DND-41 (cell line): ENCODE measurements around the gene ATP6V1G3.
A peak's percentile ranks its signal among the peaks of the same experiment; 100 is the strongest.

Experiments
- ATAC-seq: fragments of 200-7000 bp; cut with Tn5 transposase; 3 replicates; pipeline ENCODE4 v1.9.1; 2021; ENCODE audit warnings: low read depth; ENCODE audit not compliant: insufficient read depth
- DNase-seq: peaks from one replicate; pipeline ENCODE4 v3.0.0-alpha.2; 2020
- H2AFZ ChIP-seq: 2 replicates; pipeline ENCODE4 v1.6.0; 2012; ENCODE audit warnings: low read depth, low read length
- H3K27ac ChIP-seq: 2 replicates; pipeline ENCODE4 v1.5.1; 2012; ENCODE audit warnings: low read length, inconsistent platforms
- H3K27me3 ChIP-seq: fragments of 200-600 bp; sonication (generic); 2 replicates; pipeline ENCODE4 v1.6.0; 2012; ENCODE audit warnings: low read length, mild to moderate bottlenecking, inconsistent platforms; ENCODE audit not compliant: insufficient read depth, poor library complexity
- H3K36me3 ChIP-seq: 2 replicates; pipeline ENCODE4 v1.5.1; 2012; ENCODE audit warnings: low read length, inconsistent platforms; ENCODE audit not compliant: insufficient read depth
- H3K4me1 ChIP-seq: 2 replicates; pipeline ENCODE4 v1.5.1; 2012; ENCODE audit warnings: mild to moderate bottlenecking, low read length; ENCODE audit not compliant: insufficient read depth
- H3K4me2 ChIP-seq: 2 replicates; pipeline ENCODE4 v1.6.0; 2012; ENCODE audit warnings: mild to moderate bottlenecking, moderate library complexity, low read length, inconsistent platforms; ENCODE audit not compliant: insufficient read depth
- H3K4me3 ChIP-seq, 2 experiments: fragments of 200-600 bp in 1 of 2; shearing (Covaris generic) in 1 of 2; 2 replicates each; pipeline ENCODE4 v1.5.1; 2012 to 2016; ENCODE audit warnings: inconsistent platforms in 2 of 2, low read length in 2 of 2, mild to moderate bottlenecking in 2 of 2, low read depth in 1 of 2, moderate library complexity in 1 of 2
- H3K79me2 ChIP-seq: 2 replicates; pipeline ENCODE4 v1.6.0; 2012; ENCODE audit warnings: low read length, inconsistent platforms; ENCODE audit not compliant: insufficient read depth
- H3K9ac ChIP-seq: 2 replicates; pipeline ENCODE4 v1.6.0; 2012; ENCODE audit warnings: low read depth, mild to moderate bottlenecking, inconsistent platforms, low read length, moderate library complexity
- H3K9me3 ChIP-seq: 2 replicates; pipeline ENCODE4 v1.5.1; 2012; ENCODE audit warnings: low read length, moderate library complexity, mild to moderate bottlenecking, inconsistent platforms; ENCODE audit not compliant: insufficient read depth, severe bottlenecking
- H4K20me1 ChIP-seq: 2 replicates; pipeline ENCODE4 v1.6.0; 2012; ENCODE audit warnings: low read length; ENCODE audit not compliant: insufficient read depth
- CTCF ChIP-seq: IDR thresholded peaks from 2 replicates; pipeline ENCODE4 v1.5.1; 2012; ENCODE audit warnings: borderline replicate concordance, low read length, moderate library complexity, mild to moderate bottlenecking; ENCODE audit not compliant: poor library complexity, severe bottlenecking; ENCODE audit errors: extremely low read depth
- EZH2 ChIP-seq: IDR thresholded peaks from 3 replicates; pipeline ENCODE4 v1.6.1; 2012; ENCODE audit warnings: borderline replicate concordance, low read depth, mild to moderate bottlenecking, moderate library complexity, low read length, inconsistent platforms; ENCODE audit not compliant: severe bottlenecking

Gene ATP6V1G3

GRCh38 chr1:198560161-198560560 lies 19.7 kb upstream of the ATP6V1G3 start:
- H2AFZ ChIP-seq = no peak overlapping the region
- no peak for DNase-seq
- TF ChIP-seq CTCF = no peak

DNA sequence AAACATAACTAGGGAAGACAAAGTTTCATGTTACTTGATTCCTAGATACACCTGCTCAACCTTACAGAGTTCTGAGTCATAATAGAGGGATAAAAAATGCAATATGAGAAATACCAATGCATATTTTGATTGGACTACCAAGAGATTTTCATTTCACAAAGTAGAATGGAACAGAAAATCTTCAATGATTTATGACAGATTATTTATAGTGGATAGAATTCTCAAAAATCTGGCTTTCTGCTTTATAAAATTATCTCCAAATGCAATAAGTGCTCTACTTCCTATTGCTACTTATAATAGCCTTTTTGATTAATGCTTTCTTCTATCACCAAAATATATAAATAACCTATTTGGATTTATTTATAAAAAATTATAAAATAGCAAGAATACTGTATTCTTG lies 18.9 kb upstream of the ATP6V1G3 start:
- Histone ChIP-seq H2AFZ (no peak overlapping the region), H3K9me3 (no peaks in the 10 kb centered on the region), H3K4me2 (no peak overlapping the region), H3K4me3 (no peak overlapping the region), H3K27ac (no peak overlapping the region), H3K27me3 (no peaks in the 10 kb centered on the region), H4K20me1 (no peaks in the 10 kb centered on the region), H3K9ac (no peak overlapping the region), H3K4me1 (peaks cover 42% of the 10 kb centered on the region), H3K79me2 (no peaks in the 10 kb centered on the region), H3K36me3 (no peaks in the 10 kb centered on the region)
- DNase-seq (no peak), ATAC-seq (no peak)
- TF ChIP-seq EZH2 (no peak), CTCF (no peak)

More at GRCh38 chr1:198560161-198560560, 19.7 kb upstream of the ATP6V1G3 start:
- Histone ChIP-seq H3K79me2 (no peaks in the 10 kb centered on the region), H3K4me2 (no peak overlapping the region), H3K4me3 (no peak overlapping the region), H3K27me3 (no peaks in the 10 kb centered on the region), H3K9ac (no peak overlapping the region), H3K27ac (no peak overlapping the region), H3K36me3 (no peaks in the 10 kb centered on the region), H3K9me3 (no peaks in the 10 kb centered on the region), H4K20me1 (no peaks in the 10 kb centered on the region), H3K4me1 (peaks cover 42% of the 10 kb centered on the region)
- no peak for ATAC-seq

DNA sequence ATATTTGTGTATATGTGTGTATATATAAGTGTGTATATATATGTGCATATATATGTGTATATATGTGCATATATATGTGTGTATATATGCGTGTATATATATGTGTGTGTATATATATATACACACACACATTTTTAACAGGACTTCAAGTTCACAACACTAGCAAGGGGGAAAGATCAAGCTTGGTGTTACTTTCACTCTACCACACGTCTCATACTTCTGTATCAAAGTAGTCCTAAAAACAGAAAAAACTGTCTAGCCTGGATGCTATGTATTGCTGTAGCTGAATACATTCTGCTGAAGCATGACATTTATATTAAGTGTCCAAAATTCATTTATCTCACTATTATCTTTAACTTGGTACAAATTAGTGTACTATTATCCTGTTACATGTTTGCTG lies 17.9 kb upstream of the ATP6V1G3 start:
- Histone ChIP-seq H2AFZ (no peak overlapping the region), H4K20me1 (no peaks in the 10 kb centered on the region), H3K36me3 (no peaks in the 10 kb centered on the region), H3K9me3 (no peaks in the 10 kb centered on the region), H3K4me1 (peaks cover 42% of the 10 kb centered on the region), H3K79me2 (no peaks in the 10 kb centered on the region), H3K27ac (no peak overlapping the region), H3K4me2 (no peak overlapping the region), H3K9ac (no peak overlapping the region), H3K4me3 (no peak overlapping the region), H3K27me3 (no peaks in the 10 kb centered on the region)
- TF ChIP-seq EZH2 (no peak), CTCF (no peak)
- DNase-seq (no peak), ATAC-seq (no peak)

DNA sequence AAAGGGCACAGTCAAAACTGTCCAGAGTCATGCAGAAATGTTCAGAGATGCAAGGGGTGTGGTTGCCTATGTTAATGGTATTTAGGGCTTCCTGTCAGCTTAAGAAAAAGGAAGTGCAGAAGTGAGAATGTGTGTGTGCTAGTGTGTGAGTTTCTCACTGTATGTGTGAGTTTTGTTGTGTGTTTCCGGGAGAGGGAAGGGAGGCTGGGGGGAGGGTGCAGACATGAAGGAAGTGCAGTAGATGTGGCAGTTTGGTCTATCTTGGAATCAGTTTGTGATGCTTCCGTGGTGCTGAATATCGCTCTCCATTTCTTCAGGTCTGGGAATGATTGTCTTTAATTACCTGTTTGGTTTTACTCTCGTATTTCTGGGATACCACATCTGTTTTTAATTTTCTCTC lies 16.5 kb upstream of the ATP6V1G3 start:
- peak; percentile 79 for DNase-seq
- Histone ChIP-seq H3K4me3 (no peak overlapping the region), H2AFZ (peak overlapping the region; percentile 67), H3K36me3 (no peaks in the 10 kb centered on the region), H3K27me3 (no peaks in the 10 kb centered on the region), H3K9me3 (no peaks in the 10 kb centered on the region), H3K27ac (peak overlapping the region; percentile 51), H4K20me1 (no peaks in the 10 kb centered on the region), H3K9ac (no peak overlapping the region; the same call in 1 of the 2 replicates), H3K79me2 (no peaks in the 10 kb centered on the region), H3K4me1 (peaks cover 41% of the 10 kb centered on the region), H3K4me2 (peak overlapping the region; percentile 32; the same call in 1 of the 2 replicates)
- TF ChIP-seq CTCF = no peak
- TF ChIP-seq EZH2 = no peak
- peak; percentile 89 for ATAC-seq
